Glutamatergic neuron (in vitro differentiated cells): Measurements from ENCODE around the gene PTPRN2. TPM values are rescaled to one million over a fixed set of nuclear protein-coding genes. Genes with fewer than 3 reads are reported as not detected.

ENCODE experiments used
- DNase-seq: peaks from one replicate; pipeline ENCODE4 v3.0.0; 2022
- H3K27ac Mint-ChIP-seq: one replicate; pipeline ENCODE4 v1.8.0; 2020; ENCODE audit warnings: mild to moderate bottlenecking, mixed read lengths, inconsistent platforms; ENCODE audit not compliant: unreplicated experiment
- H3K27me3 Mint-ChIP-seq: one replicate; pipeline ENCODE4 v1.8.0; 2020; ENCODE audit warnings: mild to moderate bottlenecking, moderate library complexity, mixed read lengths, inconsistent platforms; ENCODE audit not compliant: unreplicated experiment
- H3K36me3 Mint-ChIP-seq: one replicate; pipeline ENCODE4 v1.8.0; 2020; ENCODE audit warnings: mild to moderate bottlenecking, mixed read lengths, inconsistent platforms; ENCODE audit not compliant: unreplicated experiment
- H3K4me1 Mint-ChIP-seq: one replicate; pipeline ENCODE4 v1.8.0; 2020; ENCODE audit warnings: mild to moderate bottlenecking, low read depth, mixed read lengths, inconsistent platforms; ENCODE audit not compliant: unreplicated experiment
- H3K4me3 Mint-ChIP-seq: one replicate; pipeline ENCODE4 v1.8.0; 2020; ENCODE audit warnings: mild to moderate bottlenecking, mixed read lengths, inconsistent platforms; ENCODE audit not compliant: unreplicated experiment
- H3K9me3 Mint-ChIP-seq: one replicate; pipeline ENCODE4 v1.8.0; 2020; ENCODE audit warnings: mild to moderate bottlenecking, moderate library complexity, mixed read lengths, inconsistent platforms; ENCODE audit not compliant: unreplicated experiment
- total RNA-seq: library from RNA; stranded (reverse); fragmentation: NEBNext Ultra II Directional; extraction: Animal tissue kit (Norgen Biotek cat#: 25700); gene quantifications from one replicate; pipeline ENCODE4 v1.2.1, GENCODE V29; 2021; ENCODE audit not compliant: unreplicated experiment
- TF ChIP-seq, protein P1 (sequence below): fragments of 200-600 bp; sonication (generic); IDR thresholded peaks from one replicate; pipeline ENCODE4 v1.5.0; 2021; ENCODE audit not compliant: partially characterized antibody, unreplicated experiment

Gene PTPRN2
- total RNA-seq, 1 donor from 2014 or later = 49.0 TPM

DNA sequence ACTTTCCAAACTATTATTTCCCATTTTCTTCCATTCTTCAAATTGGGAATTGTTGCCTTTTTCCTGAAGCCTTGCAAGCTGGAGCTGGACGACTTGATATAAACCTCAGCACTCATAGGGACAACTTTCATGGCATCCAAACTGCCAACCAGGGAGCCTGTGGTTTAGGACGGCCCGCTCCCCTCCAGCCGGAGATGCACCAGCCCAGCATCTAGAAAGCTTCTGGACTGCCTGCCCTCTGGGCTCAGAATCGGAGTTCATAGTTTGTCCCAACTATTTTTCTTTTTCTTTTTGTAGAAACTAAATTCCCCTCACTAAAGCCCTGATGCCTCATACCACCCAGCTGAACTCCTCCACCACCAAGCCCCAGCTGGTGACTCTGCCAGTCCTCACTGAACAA is 1050.6 kb downstream of the PTPRN2 start:
- TF ChIP-seq, protein P1, sequence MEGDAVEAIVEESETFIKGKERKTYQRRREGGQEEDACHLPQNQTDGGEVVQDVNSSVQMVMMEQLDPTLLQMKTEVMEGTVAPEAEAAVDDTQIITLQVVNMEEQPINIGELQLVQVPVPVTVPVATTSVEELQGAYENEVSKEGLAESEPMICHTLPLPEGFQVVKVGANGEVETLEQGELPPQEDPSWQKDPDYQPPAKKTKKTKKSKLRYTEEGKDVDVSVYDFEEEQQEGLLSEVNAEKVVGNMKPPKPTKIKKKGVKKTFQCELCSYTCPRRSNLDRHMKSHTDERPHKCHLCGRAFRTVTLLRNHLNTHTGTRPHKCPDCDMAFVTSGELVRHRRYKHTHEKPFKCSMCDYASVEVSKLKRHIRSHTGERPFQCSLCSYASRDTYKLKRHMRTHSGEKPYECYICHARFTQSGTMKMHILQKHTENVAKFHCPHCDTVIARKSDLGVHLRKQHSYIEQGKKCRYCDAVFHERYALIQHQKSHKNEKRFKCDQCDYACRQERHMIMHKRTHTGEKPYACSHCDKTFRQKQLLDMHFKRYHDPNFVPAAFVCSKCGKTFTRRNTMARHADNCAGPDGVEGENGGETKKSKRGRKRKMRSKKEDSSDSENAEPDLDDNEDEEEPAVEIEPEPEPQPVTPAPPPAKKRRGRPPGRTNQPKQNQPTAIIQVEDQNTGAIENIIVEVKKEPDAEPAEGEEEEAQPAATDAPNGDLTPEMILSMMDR = no peak
- peak; percentile 2 for DNase-seq
- Mint-ChIP-seq H3K27ac (no peak overlapping the region), H3K36me3 (peaks cover 11% of the 10 kb centered on the region), H3K27me3 (no peaks in the 10 kb centered on the region), H3K4me3 (no peak overlapping the region), H3K4me1 (no peaks in the 10 kb centered on the region), H3K9me3 (peaks cover 2% of the 10 kb centered on the region)

DNA sequence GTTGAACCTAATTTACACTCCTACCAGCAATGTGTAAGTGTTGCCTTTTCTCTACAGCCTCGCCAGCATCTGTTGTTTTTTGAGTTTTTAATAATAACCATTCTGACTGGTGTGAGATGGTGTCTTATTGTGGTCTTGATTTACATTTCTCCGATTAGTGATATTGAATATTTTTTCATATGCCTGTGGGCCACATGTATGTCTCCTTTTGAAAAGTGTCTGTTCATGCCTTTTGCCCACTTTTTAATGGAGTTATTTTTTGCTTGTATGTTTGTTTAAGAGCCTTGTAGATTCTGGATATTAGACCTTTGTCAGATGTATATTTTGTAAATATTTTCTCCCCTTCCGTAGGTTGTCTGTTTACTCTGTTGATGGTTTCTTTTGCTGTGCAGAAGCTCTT is 1055.6 kb downstream of the PTPRN2 start:
- Mint-ChIP-seq H3K4me3 (no peak overlapping the region), H3K36me3 (peaks cover 6% of the 10 kb centered on the region), H3K27me3 (peaks cover 2% of the 10 kb centered on the region), H3K27ac (no peak overlapping the region), H3K4me1 (no peaks in the 10 kb centered on the region), H3K9me3 (peaks cover 6% of the 10 kb centered on the region)
- no peak for DNase-seq
- TF ChIP-seq, protein P1 = no peak

- TF ChIP-seq, protein P1 = no peak
- Mint-ChIP-seq H3K4me3 (no peak overlapping the region), H3K36me3 (peaks cover 6% of the 10 kb centered on the region), H3K27me3 (peaks cover 2% of the 10 kb centered on the region), H3K4me1 (no peaks in the 10 kb centered on the region), H3K27ac (no peak overlapping the region), H3K9me3 (peaks cover 6% of the 10 kb centered on the region)
- DNase-seq = no peak
These were observed 1057.7 kb downstream of the PTPRN2 start for GRCh38 chr7:157529768-157530560.

DNA sequence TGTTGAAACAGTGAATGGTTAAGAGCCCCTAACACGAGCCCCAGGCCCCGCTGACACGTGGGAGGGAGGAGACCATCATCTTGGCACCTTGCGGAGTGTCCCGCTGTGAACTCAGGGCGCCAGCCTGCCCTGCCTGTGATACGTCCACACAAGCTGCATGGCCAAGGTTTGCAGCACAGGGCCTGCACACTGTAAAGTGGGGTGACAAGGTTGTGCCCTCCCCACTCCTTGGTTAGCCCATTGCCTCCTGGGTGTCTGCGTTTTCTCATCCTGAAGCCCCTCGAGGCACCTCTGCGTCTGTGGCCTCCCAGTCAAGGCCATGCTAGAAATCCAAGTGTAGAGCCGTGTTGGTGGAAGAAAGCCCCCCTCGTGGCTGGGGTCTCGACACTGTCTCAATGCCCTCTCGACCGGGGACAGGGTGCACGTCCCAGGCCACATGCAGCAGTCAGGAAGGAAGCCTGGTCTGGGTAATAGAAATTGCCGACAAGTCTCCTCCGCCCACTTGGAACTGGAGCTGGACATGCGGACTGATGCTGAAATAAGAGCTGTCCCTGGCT is 1058.8 kb downstream of the PTPRN2 start:
- Mint-ChIP-seq H3K27me3 (peaks cover 2% of the 10 kb centered on the region), H3K36me3 (peaks cover 6% of the 10 kb centered on the region), H3K9me3 (peaks cover 6% of the 10 kb centered on the region), H3K27ac (no peak overlapping the region), H3K4me1 (no peaks in the 10 kb centered on the region), H3K4me3 (no peak overlapping the region)
- no peak for DNase-seq
- TF ChIP-seq, protein P1 = no peak

DNA sequence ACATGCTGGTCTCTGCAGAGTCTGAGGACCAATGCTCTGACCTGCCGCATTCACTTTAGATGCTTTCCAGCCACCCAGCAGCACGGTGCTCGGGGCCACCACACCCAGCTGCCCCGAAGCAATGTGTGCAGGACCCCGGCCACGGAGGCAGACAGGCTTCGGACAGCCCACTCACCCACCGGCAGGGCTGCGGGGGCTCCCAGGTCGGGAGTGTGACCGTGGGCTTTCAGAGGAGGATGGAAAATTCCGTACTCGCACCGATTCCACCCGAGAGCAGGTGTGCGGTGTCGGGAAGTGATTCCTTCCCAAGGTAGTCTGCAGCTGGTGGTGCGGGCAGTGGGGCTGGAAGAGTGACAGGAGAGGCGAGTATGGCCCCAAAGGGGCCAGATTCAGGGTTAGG is 1059.9 kb downstream of the PTPRN2 start:
- DNase-seq = no peak
- Mint-ChIP-seq H3K4me1 (no peaks in the 10 kb centered on the region), H3K27me3 (peaks cover 2% of the 10 kb centered on the region), H3K36me3 (no peaks in the 10 kb centered on the region), H3K4me3 (no peak overlapping the region), H3K27ac (no peak overlapping the region), H3K9me3 (peaks cover 6% of the 10 kb centered on the region)
- TF ChIP-seq, protein P1 = no peak
